Activated CD4-positive, alpha-beta memory T cell treated with anti-CD3 and anti-CD28 coated beads, Interleukin-2, amount 10 ng/mL, durations not matched to agents 7 days and 5 days (primary cell): ENCODE measurements around the gene ADCY3. TPM values are rescaled to one million over a fixed set of nuclear protein-coding genes. Genes with fewer than 3 reads are reported as not detected.

Experiments
- CTCF ChIA-PET: fragments of 350-600 bp; sonication (Branson Sonifier 250); formaldehyde crosslinking; loops from one replicate; lab custom pipeline; 2021; ENCODE audit warnings: antibody characterized with exemption, inconsistent platforms; lab: Charles Lee
- POLR2A ChIA-PET: fragments of 350-600 bp; sonication (Branson Sonifier 250); formaldehyde crosslinking; loops from one replicate; lab custom pipeline; 2021; ENCODE audit warnings: antibody characterized with exemption; lab: Charles Lee
- DNase-seq: peaks from one replicate; pipeline ENCODE4 v3.0.0-alpha.2; 2020
- H3K27ac Mint-ChIP-seq: one replicate; pipeline ENCODE4 v1.8.0; 2021; ENCODE audit warnings: mild to moderate bottlenecking, mixed read lengths
- H3K27me3 Mint-ChIP-seq: one replicate; pipeline ENCODE4 v1.8.0; 2021; ENCODE audit warnings: mixed read lengths
- H3K36me3 Mint-ChIP-seq: one replicate; pipeline ENCODE4 v1.8.0; 2021; ENCODE audit warnings: low read depth, mixed read lengths
- H3K4me1 Mint-ChIP-seq: one replicate; pipeline ENCODE4 v1.8.0; 2021; ENCODE audit warnings: mixed read lengths
- H3K4me3 Mint-ChIP-seq: one replicate; pipeline ENCODE4 v1.8.0; 2021; ENCODE audit warnings: mild to moderate bottlenecking, mixed read lengths
- H3K9me3 Mint-ChIP-seq: one replicate; pipeline ENCODE4 v1.8.0; 2021; ENCODE audit warnings: mixed read lengths
- total RNA-seq, 2 experiments: library from RNA; stranded (reverse); gene quantifications; one replicate each; pipeline ENCODE4 v1.2.3, GENCODE V29; 2021

The ADCY3 gene
- total RNA-seq, 2 experiments from 2014 or later = 55.6 to 58.5 TPM

- DNase-seq = no peak
- CTCF ChIA-PET = interaction anchor here (1.0 to 2.5 kb wide), 8 partner anchors 26 to 570 kb away, joined by 3 to 9 read pairs (median 4); no protein-coding TSS in a partner anchor
- Mint-ChIP-seq H3K36me3 (peaks cover 42% of the 10 kb centered on the region), H3K4me1 (peaks cover 48% of the 10 kb centered on the region), H3K4me3 (peak overlapping the region; percentile 96), H3K27ac (peak overlapping the region; percentile 98), H3K27me3 (no peaks in the 10 kb centered on the region), H3K9me3 (no peaks in the 10 kb centered on the region)
- POLR2A ChIA-PET = interaction anchor here (0.6 to 2.3 kb wide), 26 partner anchors 10 to 867 kb away, joined by 3 to 19 read pairs (median 5); partner anchors contain the start of genes ADCY3, ITSN2, NCOA1 and SF3B6
Observed at GRCh38 chr2:24792542-24792873, 127.5 kb downstream of the ADCY3 start.

- Mint-ChIP-seq H3K4me3 (no peak overlapping the region), H3K27ac (no peak overlapping the region), H3K4me1 (peaks cover 37% of the 10 kb centered on the region), H3K9me3 (no peaks in the 10 kb centered on the region), H3K36me3 (peaks cover 31% of the 10 kb centered on the region), H3K27me3 (no peaks in the 10 kb centered on the region)
- DNase-seq = no peak
- ChIA-PET POLR2A (interaction anchor here (2.3 kb wide), 1 partner anchor 128 kb away, joined by 15 read pairs; the partner anchor contains the start of gene ADCY3), CTCF (interaction anchor here (1.2 to 2.5 kb wide), 4 partner anchors 34 to 967 kb away, joined by 3 to 9 read pairs (median 4); no protein-coding TSS in a partner anchor)
Observed at GRCh38 chr2:24791452-24791851, 128.6 kb downstream of the ADCY3 start.

- H3K27me3 Mint-ChIP-seq = no peaks in the 10 kb centered on the region
- CTCF ChIA-PET = no interaction called here
Observed at GRCh38 chr2:24788816-24789215, 131.2 kb downstream of the ADCY3 start.

GRCh38 chr2:24787532-24787931 lies 132.5 kb downstream of the ADCY3 start:
- H3K9me3 Mint-ChIP-seq = no peaks in the 10 kb centered on the region
- no peak for DNase-seq
- ChIA-PET POLR2A (interaction anchor here (0.7 kb wide), 1 partner anchor 8 kb away, joined by 3 read pairs; no protein-coding TSS in a partner anchor), CTCF (no interaction called here)
- H3K27ac Mint-ChIP-seq = no peak overlapping the region
- no peak overlapping the region for H3K4me3 Mint-ChIP-seq
- H3K36me3 Mint-ChIP-seq = peaks cover 4% of the 10 kb centered on the region
- H3K4me1 Mint-ChIP-seq = peaks cover 11% of the 10 kb centered on the region
- H3K27me3 Mint-ChIP-seq = no peaks in the 10 kb centered on the region

More at GRCh38 chr2:24788816-24789215, 131.2 kb downstream of the ADCY3 start:
- peaks cover 9% of the 10 kb centered on the region for H3K36me3 Mint-ChIP-seq
- H3K9me3 Mint-ChIP-seq = no peaks in the 10 kb centered on the region
- peaks cover 19% of the 10 kb centered on the region for H3K4me1 Mint-ChIP-seq
- POLR2A ChIA-PET = no interaction called here
- H3K27ac Mint-ChIP-seq = no peak overlapping the region
- H3K4me3 Mint-ChIP-seq = no peak overlapping the region
- no peak for DNase-seq

- no peak for DNase-seq
Observed at GRCh38 chr2:24785671-24786321, 134.2 kb downstream of the ADCY3 start.

GRCh38 chr2:24783641-24784040 lies 136.4 kb downstream of the ADCY3 start:
- no peak overlapping the region for H3K4me3 Mint-ChIP-seq
- H3K4me1 Mint-ChIP-seq = no peaks in the 10 kb centered on the region
- CTCF ChIA-PET = no interaction called here
- POLR2A ChIA-PET = interaction anchor here (2.5 kb wide), 1 partner anchor 9 kb away, joined by 7 read pairs; the partner anchor contains the start of genes CENPO and PTRHD1
- H3K9me3 Mint-ChIP-seq = peaks cover 2% of the 10 kb centered on the region
- no peaks in the 10 kb centered on the region for H3K27me3 Mint-ChIP-seq
- DNase-seq = no peak
- H3K36me3 Mint-ChIP-seq = peaks cover 3% of the 10 kb centered on the region
- no peak overlapping the region for H3K27ac Mint-ChIP-seq

More at GRCh38 chr2:24785671-24786321, 134.2 kb downstream of the ADCY3 start:
- Mint-ChIP-seq H3K27me3 (no peaks in the 10 kb centered on the region), H3K9me3 (no peaks in the 10 kb centered on the region), H3K27ac (no peak overlapping the region), H3K36me3 (peaks cover 4% of the 10 kb centered on the region), H3K4me3 (no peak overlapping the region), H3K4me1 (no peaks in the 10 kb centered on the region)
- POLR2A ChIA-PET = no interaction called here
- CTCF ChIA-PET = no interaction called here

- ChIA-PET CTCF (no interaction called here), POLR2A (interaction anchor here (1.2 to 1.9 kb wide), 2 partner anchors 14 kb away, joined by 3 to 7 read pairs; partner anchors contain the start of genes CENPO and PTRHD1)
- H3K27ac Mint-ChIP-seq = no peak overlapping the region
- peaks cover 2% of the 10 kb centered on the region for H3K9me3 Mint-ChIP-seq
- DNase-seq = no peak
- H3K27me3 Mint-ChIP-seq = peaks cover 4% of the 10 kb centered on the region
- no peaks in the 10 kb centered on the region for H3K4me1 Mint-ChIP-seq
- no peak overlapping the region for H3K4me3 Mint-ChIP-seq
- H3K36me3 Mint-ChIP-seq = peaks cover 3% of the 10 kb centered on the region
Observed at GRCh38 chr2:24779116-24779515, 140.9 kb downstream of the ADCY3 start.

GRCh38 chr2:24774373-24774772 lies 145.7 kb downstream of the ADCY3 start:
- CTCF ChIA-PET = no interaction called here
- Mint-ChIP-seq H3K36me3 (peaks cover 8% of the 10 kb centered on the region), H3K4me3 (no peak overlapping the region), H3K4me1 (no peaks in the 10 kb centered on the region), H3K27ac (no peak overlapping the region), H3K27me3 (peaks cover 4% of the 10 kb centered on the region), H3K9me3 (no peaks in the 10 kb centered on the region)
- no peak for DNase-seq
- POLR2A ChIA-PET = interaction anchor here (0.8 to 1.1 kb wide), 2 partner anchors 9 to 19 kb away, joined by 3 read pairs; partner anchors contain the start of genes CENPO and PTRHD1

GRCh38 chr2:24771764-24772586 lies 148.1 kb downstream of the ADCY3 start:
- no peaks in the 10 kb centered on the region for H3K9me3 Mint-ChIP-seq
- peaks cover 14% of the 10 kb centered on the region for H3K36me3 Mint-ChIP-seq
- no peak overlapping the region for H3K27ac Mint-ChIP-seq
- H3K27me3 Mint-ChIP-seq = no peaks in the 10 kb centered on the region
- no peak overlapping the region for H3K4me3 Mint-ChIP-seq
- H3K4me1 Mint-ChIP-seq = no peaks in the 10 kb centered on the region
- ChIA-PET CTCF (interaction anchor here (0.9 kb wide), 1 partner anchor 350 kb away, joined by 4 read pairs; no protein-coding TSS in a partner anchor), POLR2A (no interaction called here)
- DNase-seq = no peak

- H3K4me3 Mint-ChIP-seq = no peak overlapping the region
- ChIA-PET CTCF (no interaction called here), POLR2A (no interaction called here)
- no peak for DNase-seq
- peaks cover 8% of the 10 kb centered on the region for H3K4me1 Mint-ChIP-seq
- H3K27ac Mint-ChIP-seq = no peak overlapping the region
- no peaks in the 10 kb centered on the region for H3K27me3 Mint-ChIP-seq
- H3K36me3 Mint-ChIP-seq = peaks cover 18% of the 10 kb centered on the region
- H3K9me3 Mint-ChIP-seq = no peaks in the 10 kb centered on the region
Observed at GRCh38 chr2:24771061-24771460, 149.0 kb downstream of the ADCY3 start.
